HL-60 (cell line): ENCODE data around the gene SPACA4.

Experiments
- GABPA ChIP-seq: IDR thresholded peaks from 2 replicates; pipeline ENCODE4 v1.6.1; 2012; ENCODE audit warnings: low read depth
- POLR2AphosphoS5 ChIP-seq: IDR thresholded peaks from 2 replicates; pipeline ENCODE4 v1.6.1; 2012; ENCODE audit warnings: low read depth
- SPI1 ChIP-seq: IDR thresholded peaks from 2 replicates; pipeline ENCODE4 v1.6.1; 2012; ENCODE audit warnings: low read depth, mild to moderate bottlenecking, borderline replicate concordance
- TF ChIP-seq, protein P1 (sequence below): IDR thresholded peaks from 2 replicates; pipeline ENCODE4 v1.6.1; 2012; ENCODE audit warnings: low read depth; ENCODE audit not compliant: insufficient replicate concordance
- TF ChIP-seq, protein P2 (sequence below): IDR thresholded peaks from one replicate; pipeline ENCODE4 v1.5.1; 2011; ENCODE audit warnings: low read length, control low read depth, inconsistent platforms; ENCODE audit not compliant: insufficient read depth

DNA sequence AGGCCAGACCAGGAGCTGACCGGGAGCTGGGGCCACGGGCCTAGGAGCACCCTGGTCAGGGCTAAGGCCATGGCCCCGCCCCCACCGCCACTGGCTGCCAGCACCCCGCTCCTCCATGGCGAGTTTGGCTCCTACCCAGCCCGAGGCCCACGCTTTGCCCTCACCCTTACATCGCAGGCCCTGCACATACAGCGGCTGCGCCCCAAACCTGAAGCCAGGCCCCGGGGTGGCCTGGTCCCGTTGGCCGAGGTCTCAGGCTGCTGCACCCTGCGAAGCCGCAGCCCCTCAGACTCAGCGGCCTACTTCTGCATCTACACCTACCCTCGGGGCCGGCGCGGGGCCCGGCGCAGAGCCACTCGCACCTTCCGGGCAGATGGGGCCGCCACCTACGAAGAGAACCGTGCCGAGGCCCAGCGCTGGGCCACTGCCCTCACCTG is 19.4 kb downstream of the SPACA4 start:
- TF ChIP-seq, protein P1, sequence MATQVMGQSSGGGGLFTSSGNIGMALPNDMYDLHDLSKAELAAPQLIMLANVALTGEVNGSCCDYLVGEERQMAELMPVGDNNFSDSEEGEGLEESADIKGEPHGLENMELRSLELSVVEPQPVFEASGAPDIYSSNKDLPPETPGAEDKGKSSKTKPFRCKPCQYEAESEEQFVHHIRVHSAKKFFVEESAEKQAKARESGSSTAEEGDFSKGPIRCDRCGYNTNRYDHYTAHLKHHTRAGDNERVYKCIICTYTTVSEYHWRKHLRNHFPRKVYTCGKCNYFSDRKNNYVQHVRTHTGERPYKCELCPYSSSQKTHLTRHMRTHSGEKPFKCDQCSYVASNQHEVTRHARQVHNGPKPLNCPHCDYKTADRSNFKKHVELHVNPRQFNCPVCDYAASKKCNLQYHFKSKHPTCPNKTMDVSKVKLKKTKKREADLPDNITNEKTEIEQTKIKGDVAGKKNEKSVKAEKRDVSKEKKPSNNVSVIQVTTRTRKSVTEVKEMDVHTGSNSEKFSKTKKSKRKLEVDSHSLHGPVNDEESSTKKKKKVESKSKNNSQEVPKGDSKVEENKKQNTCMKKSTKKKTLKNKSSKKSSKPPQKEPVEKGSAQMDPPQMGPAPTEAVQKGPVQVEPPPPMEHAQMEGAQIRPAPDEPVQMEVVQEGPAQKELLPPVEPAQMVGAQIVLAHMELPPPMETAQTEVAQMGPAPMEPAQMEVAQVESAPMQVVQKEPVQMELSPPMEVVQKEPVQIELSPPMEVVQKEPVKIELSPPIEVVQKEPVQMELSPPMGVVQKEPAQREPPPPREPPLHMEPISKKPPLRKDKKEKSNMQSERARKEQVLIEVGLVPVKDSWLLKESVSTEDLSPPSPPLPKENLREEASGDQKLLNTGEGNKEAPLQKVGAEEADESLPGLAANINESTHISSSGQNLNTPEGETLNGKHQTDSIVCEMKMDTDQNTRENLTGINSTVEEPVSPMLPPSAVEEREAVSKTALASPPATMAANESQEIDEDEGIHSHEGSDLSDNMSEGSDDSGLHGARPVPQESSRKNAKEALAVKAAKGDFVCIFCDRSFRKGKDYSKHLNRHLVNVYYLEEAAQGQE = no peak
- no peak for TF ChIP-seq SPI1
- TF ChIP-seq, protein P2, sequence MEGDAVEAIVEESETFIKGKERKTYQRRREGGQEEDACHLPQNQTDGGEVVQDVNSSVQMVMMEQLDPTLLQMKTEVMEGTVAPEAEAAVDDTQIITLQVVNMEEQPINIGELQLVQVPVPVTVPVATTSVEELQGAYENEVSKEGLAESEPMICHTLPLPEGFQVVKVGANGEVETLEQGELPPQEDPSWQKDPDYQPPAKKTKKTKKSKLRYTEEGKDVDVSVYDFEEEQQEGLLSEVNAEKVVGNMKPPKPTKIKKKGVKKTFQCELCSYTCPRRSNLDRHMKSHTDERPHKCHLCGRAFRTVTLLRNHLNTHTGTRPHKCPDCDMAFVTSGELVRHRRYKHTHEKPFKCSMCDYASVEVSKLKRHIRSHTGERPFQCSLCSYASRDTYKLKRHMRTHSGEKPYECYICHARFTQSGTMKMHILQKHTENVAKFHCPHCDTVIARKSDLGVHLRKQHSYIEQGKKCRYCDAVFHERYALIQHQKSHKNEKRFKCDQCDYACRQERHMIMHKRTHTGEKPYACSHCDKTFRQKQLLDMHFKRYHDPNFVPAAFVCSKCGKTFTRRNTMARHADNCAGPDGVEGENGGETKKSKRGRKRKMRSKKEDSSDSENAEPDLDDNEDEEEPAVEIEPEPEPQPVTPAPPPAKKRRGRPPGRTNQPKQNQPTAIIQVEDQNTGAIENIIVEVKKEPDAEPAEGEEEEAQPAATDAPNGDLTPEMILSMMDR = no peak
- TF ChIP-seq POLR2AphosphoS5 = no peak
- no peak for TF ChIP-seq GABPA
